Brain microvascular endothelial cell (primary cell): ENCODE results near the gene UBA3.

Source experiments
- DNase-seq: peaks from one replicate; pipeline ENCODE4 v3.0.0-alpha.2; 2020
- H3K27ac ChIP-seq: fragments of 250-450 bp; sonication (Bioruptor Pico); 2 replicates; pipeline ENCODE4 v1.5.1; 2020; ENCODE audit warnings: mild to moderate bottlenecking, moderate library complexity
- H3K27me3 ChIP-seq: fragments of 250-450 bp; sonication (Bioruptor Pico); replicated peaks from 2 replicates; pipeline ENCODE4 v1.5.1; 2020; ENCODE audit warnings: mild to moderate bottlenecking
- H3K36me3 ChIP-seq: fragments of 250-450 bp; sonication (Bioruptor Pico); replicated peaks from 2 replicates; pipeline ENCODE4 v1.5.1; 2020; ENCODE audit warnings: mild to moderate bottlenecking
- H3K4me3 ChIP-seq: 2 replicates; pipeline ENCODE4 v1.5.1; 2011; ENCODE audit warnings: low read depth, mild to moderate bottlenecking, control low read depth, low read length, moderate library complexity
- in situ Hi-C: cut with HindIII; loops from 2 replicates; pipeline ENCODE4 v1.10.0; 2017; ENCODE audit warnings: low sequenced_read_pairs, low pct_ligation_motif_present
- TF ChIP-seq, protein P1 (sequence below): IDR thresholded peaks from 2 replicates; pipeline ENCODE4 v1.5.1; 2011; ENCODE audit warnings: low read depth, mild to moderate bottlenecking, moderate library complexity, low read length, control low read depth, inconsistent platforms; ENCODE audit errors: missing control alignments

Gene UBA3

DNA sequence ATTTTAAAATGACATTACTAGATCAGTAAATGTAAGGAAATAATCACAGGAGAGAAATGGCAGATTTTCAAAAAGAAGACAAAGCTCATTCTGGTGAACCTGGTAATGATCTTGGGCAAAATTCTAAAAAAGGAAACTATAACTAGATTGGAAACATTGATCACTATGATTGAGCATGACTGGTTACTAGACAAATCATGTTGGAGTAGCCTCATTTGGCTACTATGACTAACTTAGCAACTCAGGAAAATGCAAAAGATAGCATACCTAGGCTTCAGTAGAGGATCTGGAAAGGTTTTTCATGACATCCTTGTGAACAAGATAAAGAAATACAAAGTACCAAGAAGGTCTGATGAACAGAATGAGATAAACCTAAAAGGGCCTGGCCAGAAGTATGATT is 20.5 kb downstream of the UBA3 start:
- H3K27ac ChIP-seq: no peak overlapping the region
- H3K36me3 ChIP-seq: peaks cover 39% of the 10 kb centered on the region
- no peak overlapping the region for H3K4me3 ChIP-seq
- in situ Hi-C loops: no loop called here
- DNase-seq: no peak
- H3K27me3 ChIP-seq: no peaks in the 10 kb centered on the region
- TF ChIP-seq, protein P1, sequence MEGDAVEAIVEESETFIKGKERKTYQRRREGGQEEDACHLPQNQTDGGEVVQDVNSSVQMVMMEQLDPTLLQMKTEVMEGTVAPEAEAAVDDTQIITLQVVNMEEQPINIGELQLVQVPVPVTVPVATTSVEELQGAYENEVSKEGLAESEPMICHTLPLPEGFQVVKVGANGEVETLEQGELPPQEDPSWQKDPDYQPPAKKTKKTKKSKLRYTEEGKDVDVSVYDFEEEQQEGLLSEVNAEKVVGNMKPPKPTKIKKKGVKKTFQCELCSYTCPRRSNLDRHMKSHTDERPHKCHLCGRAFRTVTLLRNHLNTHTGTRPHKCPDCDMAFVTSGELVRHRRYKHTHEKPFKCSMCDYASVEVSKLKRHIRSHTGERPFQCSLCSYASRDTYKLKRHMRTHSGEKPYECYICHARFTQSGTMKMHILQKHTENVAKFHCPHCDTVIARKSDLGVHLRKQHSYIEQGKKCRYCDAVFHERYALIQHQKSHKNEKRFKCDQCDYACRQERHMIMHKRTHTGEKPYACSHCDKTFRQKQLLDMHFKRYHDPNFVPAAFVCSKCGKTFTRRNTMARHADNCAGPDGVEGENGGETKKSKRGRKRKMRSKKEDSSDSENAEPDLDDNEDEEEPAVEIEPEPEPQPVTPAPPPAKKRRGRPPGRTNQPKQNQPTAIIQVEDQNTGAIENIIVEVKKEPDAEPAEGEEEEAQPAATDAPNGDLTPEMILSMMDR: no peak

- Histone ChIP-seq H3K27ac (no peak overlapping the region), H3K4me3 (no peak overlapping the region), H3K27me3 (no peaks in the 10 kb centered on the region), H3K36me3 (peaks cover 39% of the 10 kb centered on the region)
- in situ Hi-C loops: no loop called here
- no peak for DNase-seq
- TF ChIP-seq, protein P1: no peak
These were observed 21.3 kb downstream of the UBA3 start for GRCh38 chr3:69058947-69059224.

GRCh38 chr3:69058180-69058946 is 21.8 kb downstream of the UBA3 start:
- H3K36me3 ChIP-seq: peaks cover 39% of the 10 kb centered on the region
- no peak overlapping the region for H3K4me3 ChIP-seq
- in situ Hi-C loops: no loop called here
- TF ChIP-seq, protein P1: no peak
- H3K27me3 ChIP-seq: no peaks in the 10 kb centered on the region
- no peak for DNase-seq
- no peak overlapping the region for H3K27ac ChIP-seq

- TF ChIP-seq, protein P1: no peak
- Histone ChIP-seq H3K27ac (peak overlapping the region; percentile 93), H3K27me3 (no peaks in the 10 kb centered on the region), H3K4me3 (peak overlapping the region; percentile 93), H3K36me3 (peaks cover 12% of the 10 kb centered on the region)
- in situ Hi-C loops: no loop called here
- DNase-seq: no peak
These were observed 27.7 kb downstream of the UBA3 start for GRCh38 chr3:69052472-69052898.

- TF ChIP-seq, protein P1: no peak
- in situ Hi-C loops: no loop called here
- Histone ChIP-seq H3K4me3 (peak within 1 kb of the TSS; percentile 93), H3K36me3 (peaks cover 13% of the 10 kb centered on the region), H3K27ac (peak within 1 kb of the TSS; percentile 93), H3K27me3 (no peaks in the 10 kb centered on the region)
- peak; percentile 99 for DNase-seq
These were observed 28.3 kb downstream of the UBA3 start, which contains the start of gene TMF1 for GRCh38 chr3:69051756-69052471. Gene TMF1, minus strand, starts transcription at chr3:69052333. Its CDS starts 247 bp downstream, at chr3:69052086.
